DMS153 (cell line): ENCODE measurements around the gene VWA5A.
A peak's percentile ranks its signal among the peaks of the same experiment; 100 is the strongest.
"Not testable (repeated sequence)": the region's sequence is repeated elsewhere in the genome, so short reads cannot be mapped to it uniquely, and the experiment has no call there.

Source experiments
- DNase-seq: peaks from one replicate; lab custom pipeline; 2025; lab: John Stamatoyannopoulos, UW

VWA5A gene

DNA sequence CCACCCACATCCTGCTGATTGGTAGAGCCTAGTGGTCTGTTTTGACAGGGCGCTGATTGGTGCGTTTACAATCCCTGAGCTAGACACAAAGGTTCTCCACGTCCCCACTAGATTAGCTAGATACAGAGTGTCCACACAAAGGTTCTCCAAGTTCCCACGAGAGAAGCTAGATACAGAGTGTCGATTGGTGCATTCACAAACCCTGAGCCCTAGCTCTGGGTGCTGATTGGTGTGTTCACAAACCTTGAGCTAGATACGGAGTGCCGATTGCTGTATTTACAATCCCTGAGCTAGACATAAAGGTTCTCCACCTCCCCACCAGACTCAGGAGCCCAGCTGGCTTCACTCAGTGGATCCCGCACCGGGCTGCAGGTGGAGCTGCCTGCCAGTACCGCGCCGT is 55.1 kb downstream of the VWA5A start:
- DNase-seq, result not testable (repeated sequence)

DNA sequence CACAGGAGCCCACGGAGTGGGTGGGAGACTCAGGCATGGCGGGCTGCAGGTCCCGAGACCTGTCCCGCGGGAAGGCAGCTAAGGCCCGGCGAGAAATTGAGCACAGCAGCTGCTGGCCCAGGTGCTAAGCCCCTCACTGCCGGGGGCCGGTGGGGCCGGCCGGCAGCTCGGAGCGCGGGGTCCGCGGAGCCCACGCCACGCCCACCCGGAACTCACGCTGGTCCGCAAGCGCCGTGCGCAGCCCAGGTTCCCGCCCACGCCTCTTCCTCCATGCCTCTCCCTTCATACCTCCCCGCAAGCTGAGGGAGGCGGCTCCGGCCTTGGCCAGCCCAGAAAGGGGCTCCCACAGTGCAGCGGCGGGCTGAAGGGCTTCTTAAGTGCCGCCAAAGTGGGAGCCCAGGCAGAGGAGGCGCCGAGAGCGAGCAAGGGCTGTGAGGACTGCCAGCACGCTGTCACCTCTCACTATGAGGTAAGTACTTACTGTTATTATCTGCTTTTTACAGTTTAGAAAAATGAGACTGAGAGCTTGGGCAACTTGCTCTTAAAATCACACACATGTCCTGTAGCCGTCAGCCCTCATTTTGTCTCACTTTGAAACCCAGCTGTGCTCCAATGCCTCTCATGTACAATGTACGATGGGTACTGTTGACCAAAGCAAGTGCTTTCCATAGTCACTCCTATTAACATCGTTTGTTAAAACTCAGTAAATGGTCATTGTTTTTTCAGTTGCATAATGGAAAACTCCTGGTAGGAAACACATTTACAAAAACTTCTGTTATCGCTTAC is 55.7 kb downstream of the VWA5A start:
- DNase-seq, result no peak

DNA sequence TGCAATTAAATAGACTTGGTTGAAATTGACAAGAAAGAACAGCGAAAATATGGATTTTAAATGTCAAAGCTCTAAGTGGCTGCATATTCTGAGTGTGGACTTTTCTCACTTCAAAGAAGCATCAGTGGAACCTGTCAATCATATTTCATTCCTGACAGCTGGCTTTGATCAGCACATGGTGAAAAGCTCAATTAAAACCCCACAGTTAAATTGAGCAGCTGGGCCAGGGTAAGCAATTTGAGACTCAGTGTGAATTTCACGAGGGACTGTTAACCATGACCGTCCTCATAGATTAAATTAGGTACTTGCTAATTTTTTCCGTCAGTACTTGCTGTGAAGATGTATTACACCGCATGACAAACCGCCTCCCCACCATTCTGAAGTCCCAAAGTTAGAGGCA is 56.9 kb downstream of the VWA5A start:
- DNase-seq, result no peak

DNA sequence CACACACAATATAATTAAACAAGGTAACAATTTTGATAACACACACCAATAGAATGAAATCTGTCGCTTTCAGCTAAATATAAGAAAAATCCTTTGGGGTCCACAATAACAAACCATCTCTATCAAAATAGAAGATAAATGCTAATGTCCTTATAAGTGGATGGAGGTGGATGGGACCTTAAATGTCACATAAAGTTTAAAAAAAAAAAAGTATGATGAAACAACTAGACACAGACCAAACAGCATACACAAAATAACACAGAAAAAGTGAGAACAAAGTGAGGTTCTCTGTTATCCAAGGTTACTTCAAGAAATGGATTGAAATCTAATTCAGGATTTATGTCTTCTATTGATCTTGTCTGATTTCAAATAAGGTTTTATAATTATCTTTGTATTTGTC is 57.3 kb downstream of the VWA5A start:
- DNase-seq, result no peak

DNA sequence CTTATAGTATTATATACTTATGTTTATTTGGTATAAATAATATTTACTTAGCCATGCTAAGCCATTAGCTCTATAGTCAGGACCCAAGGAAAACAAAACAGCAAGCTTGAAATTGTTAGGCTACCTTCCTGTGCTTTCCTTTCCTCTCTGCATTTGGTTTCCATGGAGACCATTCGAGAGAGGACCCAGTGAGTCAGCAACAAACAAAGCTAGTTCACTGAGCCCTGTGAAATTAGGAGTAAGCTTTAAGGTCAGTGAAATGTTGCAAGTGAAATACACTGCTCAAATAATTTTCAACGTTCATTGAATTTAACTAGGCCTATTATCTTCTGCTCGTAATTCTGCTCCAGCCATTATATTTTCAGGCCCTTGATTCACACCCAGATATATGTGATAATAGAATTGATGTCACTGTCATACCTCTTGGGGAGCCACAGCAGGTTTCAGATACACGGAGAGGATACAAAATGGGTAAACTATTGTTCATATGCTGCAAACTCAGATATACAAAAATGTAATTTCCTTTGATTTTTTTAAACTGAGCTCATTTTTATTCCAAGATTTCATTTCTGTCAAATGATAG is 58.8 kb downstream of the VWA5A start:
- peak; percentile 96 for DNase-seq

DNA sequence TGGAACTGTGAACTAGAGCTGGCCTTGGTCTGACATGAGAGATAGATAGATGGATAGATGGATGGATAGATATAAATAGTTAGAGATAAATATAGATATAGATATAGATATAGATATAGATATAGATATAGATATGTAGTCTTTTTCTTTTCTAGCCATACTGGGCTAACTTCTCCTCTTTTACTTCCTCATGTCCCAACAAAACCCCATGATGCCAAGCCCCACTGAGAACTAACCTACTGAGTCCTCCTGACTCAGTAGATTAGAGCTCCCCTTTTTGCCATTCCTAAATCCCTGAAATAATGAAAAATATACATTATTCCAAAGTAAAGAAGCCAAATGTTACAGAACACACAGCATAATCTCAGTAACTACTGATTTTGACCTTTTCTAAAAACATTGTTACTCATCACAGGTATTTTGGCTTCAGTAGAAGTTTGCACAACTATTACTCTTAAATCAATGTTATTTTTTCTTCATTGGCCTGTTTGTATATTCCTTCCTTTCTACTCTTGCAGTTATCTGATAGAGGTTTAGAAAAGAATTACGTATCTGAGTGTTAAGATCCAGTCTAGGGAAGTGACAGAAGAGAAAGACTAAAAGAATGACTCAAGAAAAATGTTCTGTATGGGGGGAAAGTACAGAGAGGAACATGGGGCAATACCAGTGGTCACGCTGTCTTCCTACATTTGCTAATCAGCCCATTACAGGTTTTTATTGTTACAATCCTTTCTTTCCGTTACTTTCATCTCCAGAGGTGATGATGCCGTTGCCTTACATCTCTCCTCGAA is 61.9 kb downstream of the VWA5A start:
- no peak for DNase-seq

DNA sequence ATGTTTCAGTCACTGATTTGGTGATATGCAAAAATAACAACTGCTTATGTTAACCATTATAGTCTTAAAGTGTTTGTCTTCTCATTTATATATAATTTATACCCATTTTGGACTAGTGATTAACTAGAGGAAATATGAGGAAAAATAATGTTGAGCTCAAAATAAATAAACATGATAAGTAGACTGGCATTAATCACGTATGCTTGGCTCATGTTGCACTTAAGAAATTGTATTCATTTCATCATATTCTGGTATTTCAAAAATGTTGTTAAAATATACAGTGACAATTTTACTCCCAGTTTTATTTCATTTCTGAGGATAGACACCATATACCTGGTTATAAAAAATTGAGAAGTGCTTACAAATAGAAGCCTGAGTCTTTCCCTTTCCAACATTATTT is 64.1 kb downstream of the VWA5A start:
- DNase-seq, result no peak

DNA sequence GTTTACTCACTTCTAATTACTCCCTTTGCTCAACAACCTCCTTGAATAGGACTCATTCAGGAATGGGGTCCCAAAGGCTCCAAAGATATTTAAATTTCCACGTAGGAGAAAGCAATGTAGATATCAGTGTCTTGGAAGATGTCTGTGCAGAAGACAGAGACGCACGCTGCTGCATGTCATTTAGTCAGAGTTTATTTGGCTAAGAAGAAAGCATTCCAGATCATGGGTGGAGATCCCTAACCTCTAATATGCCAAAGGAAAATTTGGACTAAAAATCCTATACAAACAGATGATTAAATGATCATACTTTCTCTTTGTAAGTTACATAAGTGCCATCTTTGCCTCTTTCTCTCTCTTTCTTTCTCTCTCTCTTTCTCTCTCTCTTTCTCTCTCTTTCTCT is 67.8 kb downstream of the VWA5A start, which contains the start of gene OR10D3:
Gene OR10D3 (plus strand): TSS at position 278 of the 400 bp plus-strand sequence. CDS start 1,925 bp downstream, outside the sequence.
- no peak for DNase-seq

DNA sequence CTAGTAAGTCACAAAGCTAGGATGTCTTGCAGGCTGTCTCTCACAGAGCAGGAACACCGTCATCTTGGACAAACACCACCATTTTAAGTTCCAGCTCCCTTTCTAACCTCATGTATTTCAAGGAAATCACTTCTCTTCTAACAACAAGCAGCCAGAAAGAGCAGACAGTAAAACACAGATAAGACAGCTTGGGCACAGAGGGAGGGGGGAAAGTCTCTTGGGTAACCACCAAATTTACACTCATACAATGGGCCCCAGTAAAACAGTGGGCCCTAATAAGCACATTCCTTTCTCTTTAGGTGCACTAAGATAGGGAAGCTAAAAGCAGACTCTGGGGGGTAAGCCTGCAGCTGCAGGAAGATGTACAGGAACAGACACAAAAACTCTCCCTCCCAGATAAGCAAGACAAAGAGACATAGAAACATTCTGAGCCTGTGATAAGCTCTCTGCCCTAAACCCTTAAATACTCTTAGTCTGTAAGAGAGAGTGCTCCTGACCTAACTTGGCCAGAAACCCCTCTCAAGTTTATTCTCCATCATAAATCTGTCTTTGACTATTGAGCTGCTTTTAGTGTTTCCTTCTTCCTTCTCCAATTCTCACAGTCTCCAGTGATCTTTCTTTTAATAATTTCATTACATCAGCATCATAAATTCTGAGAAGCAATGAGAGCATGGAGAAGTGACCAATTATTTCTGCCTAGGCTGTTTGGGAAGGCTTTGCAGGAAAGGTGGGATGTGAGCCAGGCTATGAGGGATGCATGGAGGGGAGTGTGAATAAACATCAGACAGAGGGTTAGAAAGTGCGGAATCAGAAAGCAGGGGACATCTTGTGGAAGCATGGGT is 75.3 kb downstream of the VWA5A start:
- DNase-seq, result no peak

DNA sequence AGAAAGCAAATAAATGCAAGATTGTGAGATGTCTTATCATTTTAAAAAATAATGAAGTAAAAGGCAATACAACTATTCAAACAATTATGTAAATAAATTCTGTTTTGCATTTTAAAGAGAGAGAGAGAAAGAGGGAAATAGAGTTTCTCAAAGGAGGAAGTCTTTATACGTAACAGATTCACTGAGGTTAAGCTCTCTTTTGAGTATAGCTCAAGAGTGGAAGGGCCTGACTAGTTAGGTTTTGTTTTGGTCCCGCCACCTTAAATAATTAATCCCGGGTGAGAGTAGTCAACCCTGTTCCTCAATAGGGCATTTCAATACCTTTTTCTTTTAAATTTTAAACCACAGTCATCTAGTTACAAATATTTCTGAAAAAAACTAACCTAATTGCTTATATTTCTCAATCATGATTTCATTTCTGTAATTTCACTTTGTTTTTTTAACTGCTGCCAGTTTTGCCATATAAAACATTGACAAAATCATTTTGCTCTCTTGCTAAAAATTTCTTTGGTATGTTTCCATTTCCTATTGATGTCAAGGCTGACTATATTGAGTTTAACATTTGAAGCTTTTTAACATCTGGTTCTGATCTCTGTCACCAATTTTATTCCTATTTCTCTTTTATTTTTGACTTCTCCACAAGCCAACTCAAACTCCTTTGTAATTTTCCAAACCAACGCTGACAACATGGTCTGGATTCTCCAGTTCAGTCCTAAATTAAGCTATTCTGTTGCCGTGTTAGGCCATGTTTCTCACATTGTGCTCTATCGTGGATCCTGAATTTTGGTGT is 78.2 kb downstream of the VWA5A start:
- DNase-seq, result no peak

DNA sequence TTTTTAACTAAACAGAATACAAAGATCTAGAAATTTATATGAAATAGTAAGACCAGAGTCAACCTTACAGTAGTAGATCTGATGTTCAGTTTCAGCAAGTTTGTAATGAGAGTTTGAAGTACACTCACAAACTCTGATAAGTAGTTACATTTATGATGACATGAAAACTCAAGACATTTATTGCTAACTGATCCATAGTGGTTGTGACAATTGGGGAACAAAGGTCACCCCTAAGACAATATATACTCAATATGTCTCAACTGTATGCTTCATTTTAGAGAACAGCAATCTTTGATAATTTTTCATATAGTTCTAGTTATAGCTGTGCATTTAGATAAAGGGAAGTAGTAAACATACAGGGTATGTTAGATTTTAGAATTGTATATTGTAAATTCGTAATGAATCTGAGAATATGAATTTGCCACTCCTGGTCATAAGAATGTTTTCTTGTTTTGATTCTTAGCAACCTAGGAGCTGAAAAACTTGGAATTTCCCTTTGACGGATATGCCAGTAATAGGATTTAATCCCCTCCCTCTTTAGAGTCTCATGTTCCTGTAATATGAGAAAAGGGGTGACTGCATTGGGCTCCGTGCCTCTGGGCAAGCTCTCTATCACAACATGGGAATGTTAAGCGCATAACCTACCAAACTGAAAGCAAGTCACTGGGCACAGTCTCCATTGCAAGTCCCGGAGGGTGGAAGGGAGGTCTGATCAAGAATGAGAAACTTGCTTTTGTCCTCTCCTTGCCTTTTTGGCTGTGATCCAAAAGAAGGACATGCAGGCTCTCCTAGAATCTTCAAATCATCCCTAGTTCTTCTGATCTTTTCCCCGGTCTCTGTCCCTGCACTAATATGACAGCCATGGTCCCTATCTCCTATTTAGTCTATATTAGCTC is 79.3 kb downstream of the VWA5A start:
- DNase-seq, result no peak

DNA sequence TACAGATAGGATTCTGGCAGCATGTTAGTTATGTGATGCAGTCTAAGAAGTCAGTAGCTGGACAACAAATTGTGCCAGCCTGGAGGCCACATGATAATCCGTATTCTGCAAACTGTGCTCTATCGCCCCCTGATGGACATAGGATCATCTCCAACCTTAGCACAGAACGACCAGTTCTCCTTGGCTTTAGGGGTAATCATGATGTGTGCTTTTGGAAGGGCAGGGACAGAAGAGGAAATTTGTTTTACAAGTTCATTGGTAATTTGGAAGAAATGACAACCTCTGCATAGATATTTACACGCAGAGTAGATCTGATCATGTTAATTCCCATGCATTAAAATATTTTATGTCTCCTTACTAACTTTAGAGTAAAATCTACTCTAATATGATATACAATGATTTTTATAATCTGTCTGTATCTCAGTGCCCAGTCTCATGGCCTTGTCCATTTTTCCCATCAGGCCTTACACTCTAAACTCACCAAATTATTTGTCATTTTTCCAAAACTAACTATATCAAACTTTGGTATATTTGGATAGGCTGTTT is 80.0 kb downstream of the VWA5A start:
- peak; percentile 10 for DNase-seq
